Gastrocnemius medialis (tissue), 4 donors: Measurements from ENCODE around the gene AADACL4.

ENCODE experiments used
- CTCF ChIP-seq, 5 experiments: fragments of 450-650 bp in 3 of 5; fragments of 200-600 bp in 2 of 5; sonication (generic) in 2 of 5; IDR thresholded peaks in 4 of 5; conservative IDR thresholded peaks in 1 of 5; 1 replicate in 4 of 5; 2 replicates in 1 of 5; pipeline ENCODE4 v1.5.1; 2016 to 2019; ENCODE audit warnings: antibody characterized with exemption in 5 of 5, mild to moderate bottlenecking in 3 of 5, moderate library complexity in 3 of 5
- POLR2A ChIP-seq, 2 donors: fragments of 450-650 bp; IDR thresholded peaks; one replicate each; pipeline ENCODE4 v1.6.1; 2017; ENCODE audit warnings: antibody characterized with exemption in 2 of 2, mild to moderate bottlenecking in 2 of 2, moderate library complexity in 2 of 2

DNA sequence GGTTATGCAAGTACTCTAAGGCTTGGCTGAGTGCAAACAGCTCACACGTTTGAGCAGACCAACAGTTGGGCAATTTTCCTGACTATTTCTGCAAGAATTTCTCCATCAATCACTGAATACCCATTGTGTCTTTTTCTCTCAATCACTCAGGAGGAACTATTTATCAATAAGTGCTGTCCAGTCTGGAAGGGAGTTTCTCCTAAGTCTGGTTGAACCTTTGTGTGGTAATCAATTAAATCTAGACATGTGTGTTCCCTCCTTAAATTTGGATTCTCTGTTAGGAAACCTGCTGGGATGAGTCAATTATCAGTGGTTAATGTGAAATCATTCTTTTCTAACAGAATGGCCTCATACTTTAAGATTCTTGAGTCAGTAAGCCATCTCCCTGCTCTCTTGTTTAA lies 65.2 kb downstream of the AADACL4 start:
- no peak for TF ChIP-seq CTCF (IDR thresholded peaks at IDR 0.05 in 4 of 5, conservative IDR thresholded peaks at IDR 0.05 in 1 of 5)
- no peak for TF ChIP-seq POLR2A (IDR thresholded peaks at IDR 0.05)
